GDM1 (cell line): ENCODE measurements around the gene TSPAN11.

Source experiments
- DNase-seq: peaks from one replicate; lab custom pipeline; 2025; lab: John Stamatoyannopoulos, UW

Gene TSPAN11

GRCh38 chr12:30959778-30960177 lies 33.2 kb downstream of the TSPAN11 start:
- DNase-seq = no peak

GRCh38 chr12:30961030-30961429 lies 34.5 kb downstream of the TSPAN11 start:
- DNase-seq = no peak

DNA sequence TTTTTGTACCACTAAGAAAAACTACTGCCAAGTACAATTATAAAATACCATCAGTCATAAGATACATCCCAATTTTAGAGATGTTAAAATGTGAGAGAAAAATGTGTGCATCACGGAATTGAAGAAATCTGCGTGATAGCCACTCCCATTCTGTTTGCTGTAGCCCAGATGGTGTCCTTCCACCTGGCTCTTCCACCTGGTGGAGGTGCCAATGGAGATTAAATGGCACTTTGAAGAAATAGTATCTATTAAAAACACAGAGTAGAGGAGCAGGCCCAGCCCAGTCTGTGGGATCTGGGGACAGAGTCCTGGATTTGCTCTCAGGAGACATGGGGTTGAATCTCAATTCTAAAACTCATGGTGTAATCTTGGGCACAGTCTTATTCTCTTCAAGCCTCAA lies 35.5 kb downstream of the TSPAN11 start:
- no peak for DNase-seq

DNA sequence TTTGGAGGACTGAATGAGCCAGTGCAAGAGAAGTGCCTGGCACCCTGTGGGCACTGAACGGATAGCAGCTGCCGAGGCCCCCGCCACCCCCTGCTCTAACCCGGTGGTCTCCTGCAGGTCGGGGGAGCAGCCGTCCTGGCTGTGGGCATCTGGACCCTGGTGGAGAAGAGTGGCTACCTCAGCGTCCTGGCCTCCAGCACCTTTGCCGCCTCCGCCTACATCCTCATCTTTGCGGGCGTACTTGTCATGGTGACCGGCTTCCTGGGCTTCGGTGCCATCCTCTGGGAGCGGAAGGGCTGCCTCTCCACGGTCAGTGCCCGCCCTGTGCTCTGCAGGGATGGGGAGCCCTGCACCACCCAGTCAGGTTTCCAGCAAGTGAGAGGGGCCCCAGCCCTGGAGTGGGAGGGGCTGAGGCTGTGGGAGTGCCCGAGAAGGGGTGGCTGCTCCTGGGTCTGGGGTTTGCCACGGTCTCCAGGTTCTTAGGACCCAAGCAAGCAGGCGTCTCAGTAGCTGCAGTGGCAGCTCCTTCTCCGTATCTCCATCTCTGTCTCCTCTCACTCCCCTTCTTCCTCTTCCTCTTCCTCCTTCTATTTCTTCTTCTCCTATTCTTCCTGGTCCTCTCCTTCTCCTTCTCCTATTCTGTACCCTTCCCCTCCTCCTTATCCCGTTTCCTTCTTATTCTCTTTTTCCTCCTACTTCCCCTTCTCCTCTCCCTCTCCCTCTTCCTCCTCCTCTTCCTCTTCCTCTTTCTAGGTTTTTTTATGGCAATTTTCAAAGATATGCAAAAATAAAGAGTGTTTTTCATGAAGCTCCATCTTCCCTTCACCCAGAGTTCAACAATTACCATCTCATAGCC lies 37.4 kb downstream of the TSPAN11 start:
- no peak for DNase-seq

DNA sequence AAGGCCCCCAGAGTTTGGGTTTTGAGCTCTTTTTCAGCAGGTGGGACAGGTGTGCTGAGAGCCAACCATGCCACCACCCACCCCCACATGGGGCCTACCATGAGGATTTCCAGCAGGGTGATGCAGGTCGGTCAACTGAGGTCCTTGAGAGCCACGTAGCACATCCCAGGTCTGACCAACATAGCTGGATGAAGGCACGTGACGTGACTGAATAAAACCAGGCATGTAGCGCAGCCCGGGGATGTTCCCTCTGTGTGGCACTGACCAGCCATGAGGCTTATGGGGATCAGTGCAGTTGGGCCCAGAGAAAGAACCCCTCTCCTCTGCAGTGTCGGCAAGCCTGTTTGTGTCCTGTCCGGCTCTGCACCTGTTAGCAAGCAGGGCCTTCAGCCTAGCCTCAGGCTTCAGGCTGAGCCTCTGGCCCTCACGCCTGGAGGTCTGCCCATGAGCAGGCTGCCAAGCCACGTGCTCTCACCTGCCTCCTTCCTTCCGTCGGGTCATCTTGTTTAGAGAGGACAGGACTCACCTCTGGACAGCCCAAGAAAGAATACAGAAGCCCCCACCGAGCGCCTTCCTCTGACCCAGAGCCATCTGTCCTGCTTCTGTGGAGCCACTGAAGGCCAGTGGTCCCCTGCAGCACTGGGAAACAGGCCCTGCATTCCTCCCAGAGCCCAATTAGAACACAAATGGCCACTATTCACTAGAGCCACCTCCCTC lies 38.5 kb downstream of the TSPAN11 start:
- DNase-seq = no peak

DNA sequence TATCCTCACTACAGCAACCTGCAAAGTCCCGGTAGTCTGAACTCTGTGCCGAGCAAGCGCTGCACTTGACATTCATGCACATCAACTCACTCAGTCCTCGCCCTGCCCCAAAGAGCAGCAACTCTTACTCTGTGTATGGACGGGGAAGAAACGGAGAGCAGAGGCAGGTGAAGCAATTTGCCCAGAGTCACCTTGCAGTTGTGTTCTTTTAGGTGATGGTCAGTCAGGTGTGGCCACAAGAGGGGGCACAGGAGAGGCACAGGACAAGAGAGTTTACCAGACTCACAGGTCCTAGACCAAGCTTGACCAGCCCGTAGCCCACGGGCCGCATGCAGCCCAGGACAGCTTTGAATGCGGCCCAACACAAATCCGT lies 39.1 kb downstream of the TSPAN11 start:
- DNase-seq = no peak

GRCh38 chr12:30967026-30967425 lies 40.5 kb downstream of the TSPAN11 start:
- DNase-seq = no peak

DNA sequence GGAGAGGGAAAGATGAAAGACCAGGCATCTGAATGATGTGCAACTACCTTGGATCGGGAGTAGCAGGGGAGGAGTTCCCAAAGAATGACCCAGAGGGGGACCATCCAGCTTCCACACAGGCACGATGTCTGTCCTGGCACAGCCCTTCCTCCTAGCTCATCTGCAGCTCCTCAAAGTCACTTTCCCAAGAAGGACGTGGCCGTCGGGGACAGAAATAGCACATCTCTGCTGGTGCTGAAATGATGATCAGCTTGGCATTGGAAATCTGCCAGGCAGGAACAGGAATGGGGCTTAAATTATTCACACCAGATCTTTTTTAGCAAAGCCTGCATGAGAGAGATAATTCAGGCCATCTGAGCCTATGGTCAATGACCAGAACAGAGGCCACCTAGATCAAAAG lies 41.7 kb downstream of the TSPAN11 start:
- DNase-seq = no peak

GRCh38 chr12:30969006-30969405 lies 42.5 kb downstream of the TSPAN11 start:
- DNase-seq = no peak

- DNase-seq = no peak
Measured at GRCh38 chr12:30969606-30970395, 43.3 kb downstream of the TSPAN11 start.

- DNase-seq = no peak
Measured at GRCh38 chr12:30970559-30971197, 44.1 kb downstream of the TSPAN11 start.

DNA sequence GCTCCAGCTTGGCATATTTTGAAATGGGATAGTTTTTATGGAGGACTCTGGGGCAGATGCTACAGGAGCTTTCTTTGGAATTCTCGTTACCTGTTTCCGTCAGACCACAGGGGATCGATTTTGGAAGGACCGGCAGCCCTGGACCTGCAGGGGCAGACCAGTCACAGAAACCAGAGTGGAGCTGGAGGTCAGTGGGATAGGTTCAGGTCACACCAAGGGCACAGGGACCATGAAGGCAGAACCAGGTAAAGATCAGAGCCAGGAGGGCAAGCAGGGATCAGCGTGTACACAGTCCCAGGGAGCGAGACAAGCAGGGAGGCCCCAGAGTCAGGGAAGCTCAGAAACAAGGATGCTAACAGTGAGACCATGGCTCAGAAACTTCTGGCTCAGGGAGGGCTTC lies 45.5 kb downstream of the TSPAN11 start:
- DNase-seq = no peak

DNA sequence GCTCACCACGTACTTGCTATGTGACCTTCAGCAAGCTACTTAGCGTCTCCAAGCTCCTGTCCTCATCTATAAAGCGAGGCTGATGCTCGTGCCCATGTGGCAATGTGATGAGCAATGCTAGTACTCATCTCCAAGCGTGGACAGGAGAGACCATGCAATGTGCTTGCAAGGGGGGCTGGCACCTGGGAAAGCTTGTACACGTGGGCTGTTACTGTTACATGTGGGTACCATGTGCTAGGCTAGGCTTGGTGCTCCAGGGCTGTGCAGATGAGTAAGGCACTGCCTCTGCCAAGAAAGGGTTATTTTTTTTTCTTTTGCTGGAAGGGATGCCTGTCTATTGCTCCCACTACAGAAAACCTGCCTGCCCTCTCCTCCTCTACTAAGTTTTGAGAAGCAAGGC lies 46.6 kb downstream of the TSPAN11 start:
- no peak for DNase-seq

GRCh38 chr12:30973830-30974229 lies 47.3 kb downstream of the TSPAN11 start:
- no peak for DNase-seq

DNA sequence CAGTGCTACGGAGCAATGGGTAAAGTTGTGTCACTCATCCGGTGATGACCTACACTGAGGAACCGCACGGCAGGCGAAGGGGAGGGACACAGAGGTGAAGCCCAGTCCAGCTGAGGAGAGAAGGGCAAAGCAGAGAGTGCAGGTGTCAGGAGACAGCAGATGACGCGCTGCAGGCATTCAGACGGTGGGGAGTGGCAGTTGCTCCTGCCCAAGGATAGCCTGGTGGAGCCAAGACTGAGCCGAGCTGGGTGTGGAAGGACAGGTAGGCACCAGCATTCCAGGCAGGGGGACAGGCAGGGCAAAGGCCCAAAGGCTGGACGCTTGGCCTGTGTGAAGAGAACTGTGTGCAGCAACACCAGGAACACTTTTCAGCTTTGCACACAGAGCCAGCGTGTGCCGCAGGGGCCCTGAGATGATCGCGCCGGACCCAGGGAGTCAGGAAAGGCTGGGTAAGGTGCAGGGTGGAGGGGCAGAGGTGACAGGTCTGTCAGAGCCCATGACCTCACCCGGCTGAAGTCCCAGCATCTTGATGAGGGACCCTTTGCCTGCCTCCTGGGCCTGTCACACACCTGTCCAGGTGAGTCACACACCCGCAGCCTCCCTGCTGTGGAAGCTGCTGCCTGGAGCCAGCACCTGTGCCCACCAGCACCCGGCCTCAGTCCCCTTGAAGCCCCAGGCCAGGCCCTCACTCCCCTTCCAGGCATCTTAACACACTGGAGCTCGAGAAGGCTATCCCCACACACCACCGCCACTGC lies 48.4 kb downstream of the TSPAN11 start:
- no peak for DNase-seq

DNA sequence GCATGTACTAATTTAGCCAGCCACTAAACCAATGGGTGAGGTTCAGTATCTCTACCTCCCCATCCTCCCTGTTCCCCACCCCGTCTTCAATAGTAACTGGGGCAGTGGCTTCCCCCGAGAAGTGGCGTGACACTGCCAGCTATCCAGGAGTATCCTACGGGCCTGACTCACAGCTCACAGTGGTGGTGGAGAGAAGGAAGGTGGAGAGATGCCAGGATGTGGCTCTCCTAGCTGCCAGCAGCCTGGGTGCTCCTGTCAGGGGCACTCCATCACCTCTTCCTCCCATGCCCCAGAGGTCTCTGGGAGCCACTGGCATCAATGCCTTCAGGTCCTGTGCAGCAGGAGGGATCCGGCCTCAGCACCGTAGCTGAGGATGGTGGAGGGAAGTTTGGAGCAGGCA lies 49.0 kb downstream of the TSPAN11 start:
- no peak for DNase-seq

DNA sequence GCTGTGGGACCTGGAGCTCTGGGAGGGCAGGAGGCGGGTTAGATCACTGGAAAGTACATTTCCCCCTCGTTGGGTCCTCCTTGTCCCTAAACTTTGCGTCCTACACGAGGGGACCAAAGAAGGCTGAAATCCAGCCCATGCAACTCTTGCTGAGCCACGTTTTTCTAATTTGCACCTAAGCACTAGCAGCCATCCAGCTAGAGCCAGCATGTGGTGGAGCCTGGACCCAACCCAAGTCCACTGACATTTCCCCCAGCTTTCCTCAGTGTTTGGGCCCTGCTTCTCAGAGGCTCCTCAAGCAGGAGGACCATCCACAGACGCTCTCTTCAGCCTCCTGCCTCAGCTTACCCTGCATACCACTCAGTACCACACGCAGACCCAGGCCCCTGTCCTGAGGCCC lies 49.7 kb downstream of the TSPAN11 start:
- no peak for DNase-seq

- DNase-seq = no peak
Measured at GRCh38 chr12:30977124-30977523, 50.6 kb downstream of the TSPAN11 start.

DNA sequence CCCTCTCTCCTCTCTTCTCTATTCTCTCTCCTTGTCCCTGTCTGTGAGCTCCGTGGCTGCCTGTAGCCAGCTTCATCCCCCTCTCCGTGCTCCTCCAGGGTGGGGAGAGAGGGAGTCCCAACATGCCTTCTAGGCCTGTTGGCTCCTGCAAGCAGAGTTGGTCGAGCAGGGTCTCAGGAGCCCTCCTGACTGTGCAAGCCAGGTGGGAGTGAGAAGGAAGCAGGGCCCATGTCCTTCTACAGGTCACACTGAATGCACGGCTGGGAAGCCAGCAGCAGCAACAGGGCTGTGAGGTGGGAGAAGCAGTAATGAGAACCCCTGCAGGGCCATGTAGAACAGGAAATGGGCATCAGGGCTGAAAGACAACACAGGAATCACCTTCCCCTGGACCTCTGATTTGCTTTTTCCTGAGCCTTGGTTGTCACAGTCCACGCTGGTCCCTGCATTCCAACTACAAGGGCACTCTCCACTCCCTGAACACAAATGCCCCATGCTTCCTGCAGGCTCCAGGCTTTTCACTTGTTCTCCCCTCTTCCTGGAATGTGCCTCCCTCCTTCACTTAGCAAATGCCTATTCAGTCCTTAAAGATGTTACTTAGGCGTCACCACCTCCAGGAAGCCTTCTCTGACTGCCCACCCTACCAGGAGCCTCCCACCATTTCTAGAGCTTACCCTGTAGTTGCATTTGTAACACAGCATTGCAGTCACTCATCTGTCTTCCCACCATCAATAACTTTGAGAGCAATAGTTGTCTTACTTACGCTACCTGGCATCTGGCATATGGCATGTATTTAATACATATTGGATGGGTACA lies 51.2 kb downstream of the TSPAN11 start:
- no peak for DNase-seq

DNA sequence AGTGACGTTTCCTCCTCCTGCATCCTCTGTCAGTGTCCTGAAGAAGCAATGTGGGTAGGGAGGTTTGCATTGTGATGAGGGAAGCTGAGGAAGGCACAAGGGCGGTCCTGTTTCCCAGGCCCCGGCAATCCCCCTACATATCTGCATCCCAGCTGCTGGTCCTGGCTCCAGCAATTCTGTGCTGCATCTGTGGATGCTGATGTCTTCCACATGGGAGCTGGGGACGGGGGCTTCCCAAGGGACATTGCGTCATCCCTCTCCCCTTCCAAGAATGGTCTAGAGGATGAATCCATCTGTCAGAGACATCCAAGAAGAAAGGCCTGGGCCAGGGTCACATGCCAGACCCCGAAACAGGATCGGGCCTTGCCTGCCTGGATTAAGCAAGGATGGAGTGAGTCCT lies 52.1 kb downstream of the TSPAN11 start:
- no peak for DNase-seq
